ENCODE results near the gene FOSL2.

The FOSL2 gene

GRCh38 chr2:28454016-28454930, 61.6 kb downstream of the FOSL2 start:
- no peaks in the 10 kb centered on the region for H3K36me3 ChIP-seq
- intact Hi-C loops (cut with DNase I; ENCODE audit: low total_unique reads): loop anchor here (5.0 kb wide), 2 partner anchors 702 to 752 kb away; no protein-coding TSS in a partner anchor
- no peaks in the 10 kb centered on the region for H3K9me3 ChIP-seq
- H3K27me3 ChIP-seq: no peaks in the 10 kb centered on the region
- TF ChIP-seq CTCF (IDR thresholded peaks at IDR 0.05): no peak
- H3K4me3 ChIP-seq: no peak overlapping the region
- no peak overlapping the region for H3K27ac ChIP-seq
- no peak for DNase-seq
- H3K4me1 ChIP-seq: no peaks in the 10 kb centered on the region

GRCh38 chr2:28457237-28457636, 64.6 kb downstream of the FOSL2 start:
- Histone ChIP-seq H3K4me3 (no peak overlapping the region), H3K27me3 (no peaks in the 10 kb centered on the region), H3K36me3 (no peaks in the 10 kb centered on the region), H3K4me1 (no peaks in the 10 kb centered on the region), H3K9me3 (no peaks in the 10 kb centered on the region), H3K27ac (no peak overlapping the region)
- DNase-seq: no peak
- intact Hi-C loops (cut with DNase I; ENCODE audit: low total_unique reads): no loop called here
- TF ChIP-seq CTCF (IDR thresholded peaks at IDR 0.05): no peak

GRCh38 chr2:28461056-28461455, 68.4 kb downstream of the FOSL2 start:
- Histone ChIP-seq H3K4me1 (no peaks in the 10 kb centered on the region), H3K9me3 (peaks cover 0 to 4% (median 0%) of the 10 kb centered on the region in 3 donors), H3K4me3 (no peak overlapping the region), H3K36me3 (no peaks in the 10 kb centered on the region), H3K27me3 (no peaks in the 10 kb centered on the region), H3K27ac (no peak overlapping the region)
- DNase-seq: no peak
- intact Hi-C loops (cut with DNase I; ENCODE audit: low total_unique reads): no loop called here
- TF ChIP-seq CTCF (IDR thresholded peaks at IDR 0.05): no peak

GRCh38 chr2:28462122-28462521, 69.5 kb downstream of the FOSL2 start:
- no peak for DNase-seq
- Histone ChIP-seq H3K27me3 (no peaks in the 10 kb centered on the region), H3K4me3 (no peak overlapping the region), H3K27ac (no peak overlapping the region), H3K36me3 (no peaks in the 10 kb centered on the region), H3K4me1 (no peaks in the 10 kb centered on the region), H3K9me3 (peaks cover 0 to 4% (median 0%) of the 10 kb centered on the region in 3 donors)
- intact Hi-C loops (cut with DNase I; ENCODE audit: low total_unique reads): no loop called here
- TF ChIP-seq CTCF (IDR thresholded peaks at IDR 0.05): no peak

- Histone ChIP-seq H3K36me3 (no peaks in the 10 kb centered on the region), H3K27me3 (no peaks in the 10 kb centered on the region), H3K4me1 (no peaks in the 10 kb centered on the region), H3K27ac (no peak overlapping the region), H3K4me3 (no peak overlapping the region), H3K9me3 (peaks cover 0 to 4% (median 0%) of the 10 kb centered on the region in 3 donors)
- intact Hi-C loops (cut with DNase I; ENCODE audit: low total_unique reads): no loop called here
- no peak for TF ChIP-seq CTCF (IDR thresholded peaks at IDR 0.05)
- no peak for DNase-seq
These were observed 70.7 kb downstream of the FOSL2 start for GRCh38 chr2:28463211-28463816.

All from tibial artery (tissue), 4 donors.